Adrenal gland (tissue), 12 donors: ENCODE results near the gene ZSWIM4. TPM values are rescaled to one million over a fixed set of nuclear protein-coding genes. Genes with fewer than 3 reads are reported as not detected.

Experiments used
- DNase-seq, 7 donors: peaks; one replicate each; pipeline ENCODE4 v3.0.0-alpha.2; 2019 to 2020
- H3K27ac ChIP-seq, 5 donors: fragments of 200-600 bp; sonication (generic) in 4 of 5; 1 replicate in 3 of 5; 2 replicates in 2 of 5; pipeline versions ENCODE4 v1.5.1 to v1.8.0; 2016 to 2020; ENCODE audit warnings: mild to moderate bottlenecking in 1 of 5
- H3K27me3 ChIP-seq: fragments of 200-600 bp; 2 replicates; pipeline ENCODE4 v1.8.0; 2021
- H3K36me3 ChIP-seq, 2 donors: fragments of 200-600 bp; replicated peaks in 1 of 2; 1 replicate in 1 of 2; 2 replicates in 1 of 2; pipeline versions ENCODE4 v1.5.1 to v1.8.0; 2018 to 2022
- H3K4me1 ChIP-seq, 2 donors: fragments of 200-600 bp; replicated peaks in 1 of 2; 1 replicate in 1 of 2; 2 replicates in 1 of 2; pipeline versions ENCODE4 v1.5.1 to v1.8.0; 2018 to 2021
- H3K4me3 ChIP-seq, 4 donors: fragments of 200-600 bp; sonication (generic) in 3 of 4; one replicate each; pipeline ENCODE4 v1.5.1; 2016 to 2018
- H3K9me3 ChIP-seq, 3 donors: fragments of 200-600 bp; sonication (generic) in 1 of 3; replicated peaks in 1 of 3; 1 replicate in 2 of 3; 2 replicates in 1 of 3; pipeline versions ENCODE4 v1.5.1 to v1.8.0; 2016 to 2021
- POLR2A ChIP-seq, 2 donors: fragments of 450-650 bp; IDR thresholded peaks; one replicate each; pipeline ENCODE4 v1.6.1; 2017; ENCODE audit warnings: antibody characterized with exemption in 2 of 2, mild to moderate bottlenecking in 2 of 2, moderate library complexity in 1 of 2
- WGBS, 4 donors: extraction: QIAGEN DNeasy Blood & Tissue Kit in 2 of 4; methylation state at CpG; one replicate each; pipeline versions ENCODE4 v1.1.5 to v1.1.7; 2013 to 2017; 5-methylcytosine and 5-hydroxymethylcytosine counted together
- intact Hi-C, 2 donors: fragments of 100-400 bp; cut with DNase I; formaldehyde crosslinking; loops; one replicate each; pipeline versions ENCODE4 v1.14.1 to v1.15.0; 2022 to 2023
- polyA plus RNA-seq, 3 donors: library from polyadenylated mRNA; stranded (reverse); fragments of 200-250 nt in 2 of 3; fragments of 350-450 nt in 1 of 3; fragmentation: Illumina TruSeq in 1 of 3; extraction: RNeasy Lipid Tissue Mini Kit (QIAGEN cat#74804) in 1 of 3; gene quantifications; one replicate each; pipeline ENCODE4 v1.2.3, GENCODE V29; 2013 to 2014
- total RNA-seq, 9 donors: library from RNA; depleted of rRNA in 4 of 9; stranded (reverse); fragments of >200 nt in 4 of 9; fragments of 120-200 nt in 1 of 9; fragmentation: NEBNext Ultra II Directional in 1 of 9; extraction: Animal tissue kit (Norgen Biotek cat#: 25700) in 1 of 9; gene quantifications; one replicate each; pipeline versions ENCODE4 v1.1.0 to v1.2.4, GENCODE V29; 2013 to 2023
- TF ChIP-seq, protein P1 (sequence below), 6 experiments: fragments of 450-650 bp in 4 of 6; fragments of 200-600 bp in 2 of 6; sonication (generic) in 1 of 6; IDR thresholded peaks; 1 replicate in 5 of 6; 2 replicates in 1 of 6; pipeline versions ENCODE4 v1.5.1 to v1.8.0; 2016 to 2021; ENCODE audit warnings: antibody characterized with exemption in 6 of 6, mild to moderate bottlenecking in 2 of 6, moderate library complexity in 1 of 6
- donor health status: healthy with polysubstance abuse.
- donor health status: Bipolar disorder and iron deficiency.
- donor health status: DM: yes; HTN: yes; CAD: no.
- donor health status: DM: no; HTN: no; CAD: no.
- donor health status: DM: no; HTN: no; CAD: no.
- donor health status: DM: yes; HTN: yes; CAD: no.

Gene ZSWIM4
- total and polyA plus RNA-seq, 12 donors: 1.3 to 15.4 (median 9.1) TPM

- no peak for DNase-seq
- Histone ChIP-seq H3K27ac (no peak overlapping the region), H3K9me3 (no peaks in the 10 kb centered on the region), H3K4me1 (no peaks in the 10 kb centered on the region), H3K36me3 (peaks cover 0 to 6% of the 10 kb centered on the region in 2 donors), H3K27me3 (no peaks in the 10 kb centered on the region), H3K4me3 (no peak overlapping the region)
- intact Hi-C loops: no loop called here
- TF ChIP-seq, protein P1, sequence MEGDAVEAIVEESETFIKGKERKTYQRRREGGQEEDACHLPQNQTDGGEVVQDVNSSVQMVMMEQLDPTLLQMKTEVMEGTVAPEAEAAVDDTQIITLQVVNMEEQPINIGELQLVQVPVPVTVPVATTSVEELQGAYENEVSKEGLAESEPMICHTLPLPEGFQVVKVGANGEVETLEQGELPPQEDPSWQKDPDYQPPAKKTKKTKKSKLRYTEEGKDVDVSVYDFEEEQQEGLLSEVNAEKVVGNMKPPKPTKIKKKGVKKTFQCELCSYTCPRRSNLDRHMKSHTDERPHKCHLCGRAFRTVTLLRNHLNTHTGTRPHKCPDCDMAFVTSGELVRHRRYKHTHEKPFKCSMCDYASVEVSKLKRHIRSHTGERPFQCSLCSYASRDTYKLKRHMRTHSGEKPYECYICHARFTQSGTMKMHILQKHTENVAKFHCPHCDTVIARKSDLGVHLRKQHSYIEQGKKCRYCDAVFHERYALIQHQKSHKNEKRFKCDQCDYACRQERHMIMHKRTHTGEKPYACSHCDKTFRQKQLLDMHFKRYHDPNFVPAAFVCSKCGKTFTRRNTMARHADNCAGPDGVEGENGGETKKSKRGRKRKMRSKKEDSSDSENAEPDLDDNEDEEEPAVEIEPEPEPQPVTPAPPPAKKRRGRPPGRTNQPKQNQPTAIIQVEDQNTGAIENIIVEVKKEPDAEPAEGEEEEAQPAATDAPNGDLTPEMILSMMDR (IDR thresholded peaks at IDR 0.05): no peak
- TF ChIP-seq POLR2A (IDR thresholded peaks at IDR 0.05): no peak
- WGBS, 4 donors: 93 to 100% (median 99%) methylated on average over 1 to 2 of the region's 2 CpGs
Observed at GRCh38 chr19:13813147-13813546, 17.9 kb downstream of the ZSWIM4 start.

- Histone ChIP-seq H3K27ac (no peak overlapping the region), H3K4me3 (no peak overlapping the region), H3K36me3 (no peaks in the 10 kb centered on the region), H3K4me1 (no peaks in the 10 kb centered on the region), H3K27me3 (no peaks in the 10 kb centered on the region), H3K9me3 (no peaks in the 10 kb centered on the region)
- intact Hi-C loops: no loop called here
- WGBS, 4 donors: 82 to 95% (median 94%) methylated on average over 11 to 21 of the region's 21 CpGs
- TF ChIP-seq, protein P1 (IDR thresholded peaks at IDR 0.05): no peak
- TF ChIP-seq POLR2A (IDR thresholded peaks at IDR 0.05): no peak
- DNase-seq: no peak
Observed at GRCh38 chr19:13814550-13814949, 19.3 kb downstream of the ZSWIM4 start.

DNA sequence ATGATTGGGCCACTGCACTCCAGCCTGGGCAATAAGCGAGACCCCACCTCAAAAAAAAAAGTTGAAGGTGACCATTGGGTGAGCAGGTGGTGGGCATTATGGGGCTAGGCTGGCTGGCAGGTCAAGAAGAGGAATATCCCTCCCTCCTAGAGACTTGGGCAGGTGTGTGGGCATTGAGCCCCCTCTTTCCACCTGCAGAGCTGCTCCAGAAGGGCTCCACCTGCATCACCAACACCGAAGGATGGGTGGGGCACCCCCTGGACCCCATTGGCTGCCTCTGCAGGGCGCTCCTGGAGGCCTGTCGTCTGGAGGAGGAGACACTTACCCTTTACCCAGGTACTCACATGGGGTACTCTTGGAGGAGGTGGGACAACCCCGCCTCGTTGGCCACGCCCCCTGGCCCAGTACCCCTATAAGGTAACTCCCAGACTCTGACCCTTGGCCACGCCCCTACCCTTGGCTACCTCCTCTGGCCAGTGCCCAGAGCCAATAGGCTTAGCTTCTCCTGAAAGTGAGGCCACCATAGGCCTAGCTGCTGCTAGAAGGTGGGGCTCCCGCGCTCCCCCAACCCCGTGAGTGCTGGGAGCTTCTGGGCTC, 21.9 kb downstream of the ZSWIM4 start:
- H3K27me3 ChIP-seq: no peaks in the 10 kb centered on the region
- no peak overlapping the region for H3K4me3 ChIP-seq
- H3K27ac ChIP-seq: no peak overlapping the region
- H3K9me3 ChIP-seq: no peaks in the 10 kb centered on the region
- H3K36me3 ChIP-seq: no peaks in the 10 kb centered on the region
- peaks cover 0 to 5% of the 10 kb centered on the region in 2 donors for H3K4me1 ChIP-seq
- intact Hi-C loops: no loop called here
- no peak for TF ChIP-seq POLR2A (IDR thresholded peaks at IDR 0.05)
- TF ChIP-seq, protein P1 (IDR thresholded peaks at IDR 0.05): no peak
- WGBS, 4 donors: 63 to 96% (median 77%) methylated on average over 4 to 11 of the region's 11 CpGs
- DNase-seq: no peak

GRCh38 chr19:13817615-13818371, 22.6 kb downstream of the ZSWIM4 start:
- TF ChIP-seq POLR2A (IDR thresholded peaks at IDR 0.05): no peak
- TF ChIP-seq, protein P1 (IDR thresholded peaks at IDR 0.05): no peak
- H3K4me1 ChIP-seq: peaks cover 0 to 5% of the 10 kb centered on the region in 2 donors
- H3K36me3 ChIP-seq: no peaks in the 10 kb centered on the region
- H3K9me3 ChIP-seq: no peaks in the 10 kb centered on the region
- H3K4me3 ChIP-seq: no peak overlapping the region
- WGBS, 4 donors: 57 to 81% (median 68%) methylated on average over 7 to 35 of the region's 35 CpGs
- intact Hi-C loops: no loop called here
- no peaks in the 10 kb centered on the region for H3K27me3 ChIP-seq
- DNase-seq: peak in 1 of 7 donors; percentile 61
- H3K27ac ChIP-seq: no peak overlapping the region
